ENCODE data around the gene NPAT. TPM values are rescaled to one million over a fixed set of nuclear protein-coding genes. Genes with fewer than 3 reads are reported as not detected.

Gene NPAT
- total and polyA plus RNA-seq, 2 of the 4 experiments (the other 2 are of a cell fraction), result 3.1 to 10.6 TPM

- H3K36me3 ChIP-seq (ENCODE audit: control insufficient read depth, insufficient read depth, low read length), result peaks cover 35% of the 10 kb centered on the region
- H3K56ac ChIP-seq (ENCODE audit: extremely low read depth, insufficient read depth, low read length), result no peak overlapping the region
- ChIA-PET POLR2A (ENCODE audit: unreplicated experiment) (no interaction called here), CTCF (no interaction called here)
- H3K79me1 ChIP-seq (ENCODE audit: low read depth in 1 of 2, low read length in 2 of 2), result peaks cover 17 to 60% of the 10 kb centered on the region in 2 experiments
- WGBS, 2 experiments (ENCODE audit: extremely low coverage in 2 of 2, insufficient read length in 1 of 2), result no CpG with 5 or more reads among the region's 4 CpGs
- no peak overlapping the region for H3K4ac ChIP-seq (ENCODE audit: low read depth, low read length)
- no peak for ATAC-seq (ENCODE audit: low read depth)
- no peak overlapping the region for H2AFZ ChIP-seq (replicated peaks; ENCODE audit: low read length, poor library complexity)
- no peaks in the 10 kb centered on the region for H3K4me1 ChIP-seq (ENCODE audit: control insufficient read depth, insufficient read depth, low read length)
- H3K4me2 ChIP-seq (ENCODE audit: low read depth, low read length), result no peak overlapping the region
- no peak overlapping the region for H3K9ac ChIP-seq (ENCODE audit: low read depth, low read length)
- no peak overlapping the region for H3K27ac ChIP-seq (ENCODE audit: insufficient read depth, low read length)
- H2BK20ac ChIP-seq (ENCODE audit: low read depth, low read length), result no peak overlapping the region
- no peak overlapping the region for H3K18ac ChIP-seq (ENCODE audit: low read depth, low read length)
- no peak overlapping the region for H2AK5ac ChIP-seq (ENCODE audit: low read depth, low read length)
- no peak for DNase-seq
- H3K14ac ChIP-seq (replicated peaks; ENCODE audit: low read depth, low read length), result no peak overlapping the region
- no peak overlapping the region for H2BK15ac ChIP-seq (ENCODE audit: low read depth, low read length)
- TF ChIP-seq, protein P1, sequence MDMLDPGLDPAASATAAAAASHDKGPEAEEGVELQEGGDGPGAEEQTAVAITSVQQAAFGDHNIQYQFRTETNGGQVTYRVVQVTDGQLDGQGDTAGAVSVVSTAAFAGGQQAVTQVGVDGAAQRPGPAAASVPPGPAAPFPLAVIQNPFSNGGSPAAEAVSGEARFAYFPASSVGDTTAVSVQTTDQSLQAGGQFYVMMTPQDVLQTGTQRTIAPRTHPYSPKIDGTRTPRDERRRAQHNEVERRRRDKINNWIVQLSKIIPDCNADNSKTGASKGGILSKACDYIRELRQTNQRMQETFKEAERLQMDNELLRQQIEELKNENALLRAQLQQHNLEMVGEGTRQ (IDR thresholded peaks at IDR 0.05; ENCODE audit: low read depth, low read length), result no peak
- TF ChIP-seq, protein P2, sequence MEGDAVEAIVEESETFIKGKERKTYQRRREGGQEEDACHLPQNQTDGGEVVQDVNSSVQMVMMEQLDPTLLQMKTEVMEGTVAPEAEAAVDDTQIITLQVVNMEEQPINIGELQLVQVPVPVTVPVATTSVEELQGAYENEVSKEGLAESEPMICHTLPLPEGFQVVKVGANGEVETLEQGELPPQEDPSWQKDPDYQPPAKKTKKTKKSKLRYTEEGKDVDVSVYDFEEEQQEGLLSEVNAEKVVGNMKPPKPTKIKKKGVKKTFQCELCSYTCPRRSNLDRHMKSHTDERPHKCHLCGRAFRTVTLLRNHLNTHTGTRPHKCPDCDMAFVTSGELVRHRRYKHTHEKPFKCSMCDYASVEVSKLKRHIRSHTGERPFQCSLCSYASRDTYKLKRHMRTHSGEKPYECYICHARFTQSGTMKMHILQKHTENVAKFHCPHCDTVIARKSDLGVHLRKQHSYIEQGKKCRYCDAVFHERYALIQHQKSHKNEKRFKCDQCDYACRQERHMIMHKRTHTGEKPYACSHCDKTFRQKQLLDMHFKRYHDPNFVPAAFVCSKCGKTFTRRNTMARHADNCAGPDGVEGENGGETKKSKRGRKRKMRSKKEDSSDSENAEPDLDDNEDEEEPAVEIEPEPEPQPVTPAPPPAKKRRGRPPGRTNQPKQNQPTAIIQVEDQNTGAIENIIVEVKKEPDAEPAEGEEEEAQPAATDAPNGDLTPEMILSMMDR (conservative IDR thresholded peaks at IDR 0.05; ENCODE audit: low read depth, low read length), result no peak
- no peak for TF ChIP-seq POLR2A (IDR thresholded peaks at IDR 0.05; ENCODE audit: low read depth, low read length)
- TF ChIP-seq CHD1 (IDR thresholded peaks at IDR 0.05; ENCODE audit: low read depth, low read length), result no peak
- TF ChIP-seq MXI1 (IDR thresholded peaks at IDR 0.05; ENCODE audit: borderline replicate concordance, low read depth, low read length), result no peak
- TF ChIP-seq MAFK (IDR thresholded peaks at IDR 0.05; ENCODE audit: low read depth, low read length), result no peak
- TF ChIP-seq ELK1 (IDR thresholded peaks at IDR 0.05; ENCODE audit: borderline replicate concordance, low read depth, low read length), result no peak
- no peak for TF ChIP-seq BHLHE40 (IDR thresholded peaks at IDR 0.05; ENCODE audit: low read depth, low read length)
- no peak for TF ChIP-seq RFX5 (IDR thresholded peaks at IDR 0.05; ENCODE audit: low read depth, low read length)
- TF ChIP-seq SMC3 (IDR thresholded peaks at IDR 0.05; ENCODE audit: low read depth, low read length), result no peak
- TF ChIP-seq RCOR1 (IDR thresholded peaks at IDR 0.05; ENCODE audit: insufficient replicate concordance, low read length), result no peak
- TF ChIP-seq MAZ (IDR thresholded peaks at IDR 0.05; ENCODE audit: borderline replicate concordance, low read depth, low read length), result no peak
- H4K5ac ChIP-seq (ENCODE audit: low read depth, low read length), result no peak overlapping the region
- no peak overlapping the region for H4K91ac ChIP-seq (ENCODE audit: insufficient read depth, low read depth, low read length)
- BruUV-seq (replicated peaks), result no TSS peak
- in situ Hi-C loops (cut with MboI; ENCODE audit: low sequenced_read_pairs), result no loop called here
- H4K20me1 ChIP-seq (ENCODE audit: insufficient read depth, low read length), result no peaks in the 10 kb centered on the region
- H2AK9ac ChIP-seq (replicated peaks; ENCODE audit: low read depth, low read length, poor library complexity), result no peak overlapping the region
- H4K8ac ChIP-seq (ENCODE audit: low read depth in 2 of 2, low read length in 2 of 2), result no peak overlapping the region
- no peak overlapping the region for H3K23ac ChIP-seq (ENCODE audit: low read depth, low read length)
- intact Hi-C loops (cut with micrococcal nuclease), result no loop called here
- no peak overlapping the region for H3K4me3 ChIP-seq (ENCODE audit: insufficient read depth, low read depth, low read length)
- H3K9me1 ChIP-seq (ENCODE audit: insufficient read depth, low read length), result peaks cover 3% of the 10 kb centered on the region; the same call in 1 of the 2 replicates
- H2BK5ac ChIP-seq (ENCODE audit: low read depth, low read length, poor library complexity, severe bottlenecking), result no peak overlapping the region
- H2BK120ac ChIP-seq (ENCODE audit: low read depth, low read length), result no peak overlapping the region
- no peaks in the 10 kb centered on the region for H3K27me3 ChIP-seq (ENCODE audit: control insufficient read depth, insufficient read depth, low read length)
- peaks cover 16% of the 10 kb centered on the region; the same call in 1 of the 2 replicates for H3K9me3 ChIP-seq (ENCODE audit: control insufficient read depth, insufficient read depth, low read length)
- dilution Hi-C loops (cut with HindIII; ENCODE audit: low sequenced_read_pairs, unreplicated experiment), result no loop called here
These were observed 17.4 kb downstream of the NPAT start for GRCh38 chr11:108204929-108205499.
